ENCODE measurements around the gene ATR.
A peak's percentile ranks its signal among the peaks of the same experiment; 100 is the strongest.
"Not testable (repeated sequence)": the region's sequence is repeated elsewhere in the genome, so short reads cannot be mapped to it uniquely, and the experiment has no call there.

The ATR gene

DNA sequence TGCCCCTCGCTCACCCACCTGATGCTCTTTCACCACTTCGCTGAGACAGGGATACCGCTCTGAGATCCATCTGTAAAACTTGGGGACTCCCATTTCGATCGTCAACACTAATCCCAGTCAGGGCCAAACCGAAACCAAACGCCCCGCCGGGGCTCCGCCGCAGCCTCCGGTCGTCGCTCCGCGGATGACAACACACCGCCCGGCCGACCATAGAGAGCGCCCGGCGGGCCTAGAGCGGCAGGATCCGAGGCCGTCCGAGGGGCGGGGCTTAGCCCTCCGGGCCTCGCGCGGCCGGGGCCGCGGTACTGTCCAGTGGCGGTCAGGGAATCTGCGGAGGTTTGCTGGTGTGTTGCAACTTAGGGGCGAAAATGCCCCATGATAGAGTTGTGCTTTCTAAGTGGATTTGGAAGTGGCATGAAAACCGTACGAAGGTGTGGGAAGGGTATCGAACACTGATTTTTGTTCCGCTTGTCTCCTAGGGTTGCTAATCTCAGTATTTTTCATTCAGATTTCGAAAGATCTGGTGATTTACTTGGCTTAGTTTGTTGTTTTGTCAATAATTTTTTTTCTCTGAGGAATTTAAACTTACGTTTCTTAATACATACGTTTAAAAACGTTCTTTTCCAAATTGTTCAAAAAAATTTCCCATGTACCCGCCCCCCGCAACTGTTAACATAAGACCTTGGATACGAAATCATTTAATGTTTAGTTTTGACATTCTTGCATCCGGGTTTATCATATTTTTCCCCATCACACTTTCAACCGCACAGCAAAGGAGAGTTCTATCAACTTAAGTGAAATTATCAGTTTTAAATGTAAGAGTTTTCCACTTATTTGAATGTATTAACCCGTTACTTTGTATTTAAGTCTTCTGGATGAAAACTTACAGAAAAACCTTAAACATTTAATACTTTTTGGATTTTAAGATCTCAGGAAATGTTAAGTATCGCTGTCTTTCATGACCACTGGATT is 130.4 kb downstream of the ATR start, which contains the start of gene XRN1:
Gene XRN1 (minus strand): TSS at position 186 of the 972 bp plus-strand sequence. CDS start 93 bp downstream, at position 93.
- peak; percentile 89 to 96 for DNase-seq (ENCODE audit: low read depth in 2 of 2)

DNA sequence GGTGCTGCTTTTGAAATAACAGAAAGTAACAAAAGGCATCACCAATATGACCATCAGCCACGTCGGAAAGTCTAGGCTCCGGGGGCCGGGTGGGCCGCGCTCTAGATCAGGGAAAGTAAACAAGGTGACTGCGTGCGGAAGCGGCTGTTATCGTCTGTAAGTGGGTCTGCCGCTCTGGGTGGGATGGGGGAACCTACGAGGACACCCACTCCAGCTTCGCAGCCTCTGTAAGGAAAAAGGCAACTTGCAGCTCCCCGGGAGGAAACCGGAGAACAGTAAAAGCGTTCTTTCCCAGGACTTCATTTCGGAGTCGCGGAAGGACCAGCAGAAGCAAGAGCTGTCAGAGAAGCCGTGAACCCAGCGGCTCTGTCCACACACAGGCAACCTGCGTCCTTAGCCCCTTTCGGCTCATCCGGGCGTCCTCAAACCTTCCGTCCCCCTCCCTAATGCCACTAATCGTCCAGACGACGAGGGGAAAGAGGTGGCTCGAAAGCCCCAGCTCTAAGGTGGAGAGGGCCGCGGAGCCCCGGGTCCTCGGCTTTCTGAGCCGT is 131.2 kb downstream of the ATR start:
- DNase-seq (ENCODE audit: low read depth in 2 of 2), result peak; percentile 7 to 20

GRCh38 chr3:142445816-142446254 is 132.7 kb downstream of the ATR start:
- peak in 1 of 2 donors; percentile 6 for DNase-seq (ENCODE audit: low read depth in 2 of 2)

DNA sequence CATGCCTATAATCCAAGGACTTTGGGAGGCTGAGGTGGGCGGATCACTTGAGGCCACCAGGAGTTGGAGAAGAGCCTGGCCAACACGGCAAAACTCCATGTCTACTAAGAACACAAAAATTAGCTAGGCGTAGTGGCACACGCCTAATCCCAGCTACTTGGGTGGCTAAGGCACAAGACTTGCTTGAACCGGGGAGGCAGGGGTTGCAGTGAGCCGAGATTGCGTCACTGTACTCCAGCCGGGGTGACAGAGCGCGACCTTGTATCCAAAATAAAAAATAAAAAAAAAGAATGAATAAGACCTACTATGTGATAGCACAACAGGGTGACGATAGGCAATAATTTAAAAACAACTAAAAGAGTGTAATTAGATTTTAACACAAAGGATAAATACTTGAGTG is 134.2 kb downstream of the ATR start:
- DNase-seq (ENCODE audit: low read depth in 2 of 2), result no peak

GRCh38 chr3:142443060-142443459 is 135.5 kb downstream of the ATR start:
- not testable (repeated sequence) for DNase-seq (ENCODE audit: low read depth in 2 of 2)

GRCh38 chr3:142439499-142440220 is 138.9 kb downstream of the ATR start:
- not testable (repeated sequence) for DNase-seq (ENCODE audit: low read depth in 2 of 2)

DNA sequence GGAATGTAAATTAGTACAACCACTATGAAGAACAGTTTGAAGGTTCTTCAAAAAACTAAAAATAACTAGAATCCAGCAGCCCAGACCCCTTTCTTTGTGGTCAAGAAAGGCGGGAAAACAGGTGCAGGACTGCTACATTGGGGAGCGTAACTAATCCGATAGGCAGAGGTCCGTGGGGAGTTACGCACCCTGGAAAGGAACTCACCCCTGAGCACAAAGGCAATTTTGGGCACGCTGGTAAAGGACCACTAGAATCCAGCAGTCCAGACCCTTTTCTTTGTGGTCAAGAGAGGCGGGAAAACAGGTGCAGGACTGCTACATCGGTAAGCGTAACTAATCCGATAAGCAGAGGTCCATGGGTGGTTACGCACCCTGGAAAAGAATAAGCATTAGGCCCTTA is 140.4 kb downstream of the ATR start:
- DNase-seq (ENCODE audit: low read depth in 2 of 2), result not testable (repeated sequence)

GRCh38 chr3:142436951-142437585 is 141.5 kb downstream of the ATR start:
- DNase-seq (ENCODE audit: low read depth in 2 of 2), result no peak

- DNase-seq (ENCODE audit: low read depth in 2 of 2), result no peak
Observed at GRCh38 chr3:142434503-142434902, 144.0 kb downstream of the ATR start.

GRCh38 chr3:142433110-142433509 is 145.4 kb downstream of the ATR start:
- DNase-seq (ENCODE audit: low read depth in 2 of 2), result no peak

- no peak for DNase-seq (ENCODE audit: low read depth in 2 of 2)
Observed at GRCh38 chr3:142429582-142429981, 149.0 kb downstream of the ATR start.

DNA sequence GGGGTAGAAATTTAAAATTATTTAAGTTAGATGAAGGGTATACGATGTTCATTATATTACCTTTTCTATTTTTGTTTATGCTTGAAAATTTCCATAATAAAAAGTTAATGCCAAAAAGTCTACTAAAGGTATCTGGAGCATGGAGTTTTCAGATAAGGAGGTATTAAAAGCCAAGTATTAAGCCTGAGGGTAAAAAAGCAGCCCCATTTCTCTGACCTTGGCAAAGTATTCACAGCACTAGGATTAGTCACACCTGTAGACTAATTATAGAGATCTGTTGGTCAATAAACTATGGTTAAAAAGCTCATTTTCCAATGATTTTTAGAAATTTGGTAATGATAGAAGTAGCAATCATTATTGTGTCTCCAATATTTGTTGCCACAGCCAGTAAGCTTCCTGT is 153.8 kb downstream of the ATR start:
- DNase-seq (ENCODE audit: low read depth in 2 of 2), result no peak

- no peak for DNase-seq (ENCODE audit: low read depth in 2 of 2)
Observed at GRCh38 chr3:142418926-142419592, 159.5 kb downstream of the ATR start.

DNA sequence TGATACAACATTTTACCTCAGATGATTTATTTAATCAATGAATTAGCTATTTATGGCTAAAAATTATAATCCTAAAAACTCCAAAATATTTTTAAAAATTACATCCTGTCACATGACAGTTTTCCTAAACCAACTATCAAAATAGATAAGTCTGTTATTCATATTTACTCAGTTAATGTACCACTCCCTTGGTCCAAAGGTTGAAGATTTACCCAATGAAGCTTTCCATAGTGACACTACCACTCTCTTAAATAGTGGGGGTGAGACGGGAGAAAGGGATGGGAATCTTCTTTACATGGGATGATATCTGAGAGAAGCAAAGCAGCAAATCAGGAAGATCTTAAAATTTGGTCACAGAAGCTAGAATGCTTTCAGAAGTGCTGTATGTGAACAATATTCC is 161.2 kb downstream of the ATR start:
- no peak for DNase-seq (ENCODE audit: low read depth in 2 of 2)

- not testable (repeated sequence) for DNase-seq (ENCODE audit: low read depth in 2 of 2)
Observed at GRCh38 chr3:142400537-142400936, 178.0 kb downstream of the ATR start.
